HFF-Myc (cell line): ENCODE measurements around the gene SLC24A4.

Experiments used
- DNase-seq: peaks from one replicate; pipeline ENCODE4 v3.0.0-alpha.2; 2011; ENCODE audit warnings: low read depth; ENCODE audit errors: extremely low read depth
- H3K4me3 ChIP-seq: replicated peaks from 2 replicates; pipeline ENCODE4 v1.5.1; 2011; ENCODE audit warnings: low read depth, mild to moderate bottlenecking, control low read depth, low read length
- CTCF ChIP-seq: IDR thresholded peaks from 2 replicates; pipeline ENCODE4 v1.5.1; 2012; ENCODE audit warnings: mild to moderate bottlenecking, low read depth, low read length, control low read depth; ENCODE audit errors: missing control alignments

The SLC24A4 gene

GRCh38 chr14:92516344-92516965 lies 193.5 kb downstream of the SLC24A4 start:
- no peak overlapping the region for H3K4me3 ChIP-seq
- DNase-seq: no peak
- TF ChIP-seq CTCF: no peak

- H3K4me3 ChIP-seq: no peak overlapping the region
- no peak for TF ChIP-seq CTCF
- no peak for DNase-seq
Measured at GRCh38 chr14:92516966-92517506, 194.1 kb downstream of the SLC24A4 start.

- H3K4me3 ChIP-seq: no peak overlapping the region
- no peak for TF ChIP-seq CTCF
- no peak for DNase-seq
Measured at GRCh38 chr14:92517761-92518160, 194.8 kb downstream of the SLC24A4 start.

- no peak for TF ChIP-seq CTCF
- H3K4me3 ChIP-seq: no peak overlapping the region
- DNase-seq: no peak
Measured at GRCh38 chr14:92519246-92520101, 196.5 kb downstream of the SLC24A4 start.

GRCh38 chr14:92520102-92521057 lies 197.4 kb downstream of the SLC24A4 start:
- TF ChIP-seq CTCF: no peak
- no peak for DNase-seq
- no peak overlapping the region for H3K4me3 ChIP-seq

- no peak for DNase-seq
- no peak for TF ChIP-seq CTCF
- no peak overlapping the region for H3K4me3 ChIP-seq
Measured at GRCh38 chr14:92521058-92521415, 198.1 kb downstream of the SLC24A4 start.
